Measurements from ENCODE around the gene RIN1.
A peak's percentile ranks its signal among the peaks of the same experiment; 100 is the strongest.

Gene RIN1

GRCh38 chr11:66287889-66288670, 48.2 kb downstream of the RIN1 start:
- H4K5ac ChIP-seq (ENCODE audit: low read length) = no peak overlapping the region
- H3K4ac ChIP-seq (ENCODE audit: low read depth, low read length) = peak overlapping the region; percentile 70
- no CpG with 5 or more reads among the region's 20 CpGs for WGBS (ENCODE audit: extremely low coverage, insufficient coverage, low lambda C conversion rate)
- no peak overlapping the region for H2BK120ac ChIP-seq (ENCODE audit: low read depth, low read length)
- H3K36me3 ChIP-seq (ENCODE audit: control insufficient read depth, insufficient read depth, low read length) = no peaks in the 10 kb centered on the region
- no peak overlapping the region for H3K18ac ChIP-seq (ENCODE audit: low read length)
- H3K79me2 ChIP-seq (ENCODE audit: control insufficient read depth, insufficient read depth, low read length) = peaks cover 6% of the 10 kb centered on the region
- H2BK5ac ChIP-seq (ENCODE audit: low read length) = no peak overlapping the region
- peak overlapping the region; percentile 89 for H3K4me3 ChIP-seq (ENCODE audit: low read length)
- peak overlapping the region; percentile 98 for H3K4me2 ChIP-seq (ENCODE audit: low read length)
- H2AK5ac ChIP-seq (ENCODE audit: low read length) = peak overlapping the region; percentile 82
- H3K56ac ChIP-seq (ENCODE audit: low read length) = peak overlapping the region; percentile 95
- H3K27ac ChIP-seq (ENCODE audit: low read depth, low read length) = no peak overlapping the region
- peaks cover 15% of the 10 kb centered on the region for H3K27me3 ChIP-seq (ENCODE audit: insufficient read depth, low read length, poor library complexity)
- no peak overlapping the region for H3K23ac ChIP-seq (ENCODE audit: low read length)
- H3K4me1 ChIP-seq (ENCODE audit: control insufficient read depth, low read depth, low read length) = peaks cover 2% of the 10 kb centered on the region
- no peak for DNase-seq
- no peak overlapping the region for H2BK15ac ChIP-seq (replicated peaks; ENCODE audit: low read depth)
- peaks cover 8% of the 10 kb centered on the region for H3K79me1 ChIP-seq (ENCODE audit: low read length)
- no peak overlapping the region for H4K8ac ChIP-seq (ENCODE audit: low read depth, low read length)
- peak overlapping the region; percentile 94 for H3K9ac ChIP-seq (ENCODE audit: low read length)

DNA sequence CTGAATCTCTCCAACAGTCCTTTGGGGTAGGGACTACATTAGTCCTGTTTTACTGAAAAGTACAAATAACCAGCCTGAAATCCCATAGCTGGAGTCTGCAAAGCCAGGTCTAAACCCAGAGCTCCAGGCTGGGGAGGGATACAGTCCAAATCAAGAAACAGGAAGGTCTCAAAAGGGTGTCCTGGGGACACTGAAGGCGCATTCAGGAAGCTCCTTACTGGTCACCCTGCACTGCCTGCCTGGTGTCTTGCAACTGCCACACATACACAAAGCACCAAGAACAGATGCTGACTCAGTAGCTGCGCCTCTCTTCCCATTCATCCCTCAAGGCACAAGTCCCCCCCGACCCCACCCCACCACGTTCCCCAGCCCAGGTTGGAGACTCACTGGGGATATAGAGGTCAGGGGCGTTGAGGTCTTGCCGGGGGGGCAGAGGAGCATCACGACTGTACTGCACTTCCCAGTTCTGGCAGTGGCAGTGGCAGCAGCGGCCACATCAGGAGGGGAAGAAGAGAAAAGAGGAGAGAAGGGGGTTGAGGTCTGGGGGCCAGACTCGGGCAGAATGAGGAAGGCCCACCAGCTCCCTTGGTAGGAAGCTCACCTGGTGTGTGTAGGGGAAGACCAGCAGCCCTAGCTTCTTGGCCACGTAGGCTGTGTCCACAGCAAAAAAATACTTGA, 48.9 kb downstream of the RIN1 start:
- DNase-seq = no peak
- H3K9ac ChIP-seq (ENCODE audit: low read length) = no peak overlapping the region
- H3K79me2 ChIP-seq (ENCODE audit: control insufficient read depth, insufficient read depth, low read length) = peaks cover 6% of the 10 kb centered on the region
- no peak overlapping the region for H3K27ac ChIP-seq (ENCODE audit: low read depth, low read length)
- H4K5ac ChIP-seq (ENCODE audit: low read length) = no peak overlapping the region
- WGBS (ENCODE audit: extremely low coverage, insufficient coverage, low lambda C conversion rate) = no CpG with 5 or more reads among the region's 10 CpGs
- H2BK5ac ChIP-seq (ENCODE audit: low read length) = no peak overlapping the region
- H3K4me3 ChIP-seq (ENCODE audit: low read length) = no peak overlapping the region
- no peak overlapping the region for H3K4ac ChIP-seq (ENCODE audit: low read depth, low read length)
- H3K4me2 ChIP-seq (ENCODE audit: low read length) = no peak overlapping the region
- no peak overlapping the region for H4K8ac ChIP-seq (ENCODE audit: low read depth, low read length)
- no peak overlapping the region for H2BK15ac ChIP-seq (replicated peaks; ENCODE audit: low read depth)
- H3K56ac ChIP-seq (ENCODE audit: low read length) = no peak overlapping the region
- H3K79me1 ChIP-seq (ENCODE audit: low read length) = peaks cover 8% of the 10 kb centered on the region
- H2AK5ac ChIP-seq (ENCODE audit: low read length) = no peak overlapping the region
- no peaks in the 10 kb centered on the region for H3K36me3 ChIP-seq (ENCODE audit: control insufficient read depth, insufficient read depth, low read length)
- peaks cover 2% of the 10 kb centered on the region for H3K4me1 ChIP-seq (ENCODE audit: control insufficient read depth, low read depth, low read length)
- H3K27me3 ChIP-seq (ENCODE audit: insufficient read depth, low read length, poor library complexity) = peaks cover 14% of the 10 kb centered on the region
- no peak overlapping the region for H2BK120ac ChIP-seq (ENCODE audit: low read depth, low read length)
- H3K18ac ChIP-seq (ENCODE audit: low read length) = no peak overlapping the region
- H3K23ac ChIP-seq (ENCODE audit: low read length) = no peak overlapping the region

DNA sequence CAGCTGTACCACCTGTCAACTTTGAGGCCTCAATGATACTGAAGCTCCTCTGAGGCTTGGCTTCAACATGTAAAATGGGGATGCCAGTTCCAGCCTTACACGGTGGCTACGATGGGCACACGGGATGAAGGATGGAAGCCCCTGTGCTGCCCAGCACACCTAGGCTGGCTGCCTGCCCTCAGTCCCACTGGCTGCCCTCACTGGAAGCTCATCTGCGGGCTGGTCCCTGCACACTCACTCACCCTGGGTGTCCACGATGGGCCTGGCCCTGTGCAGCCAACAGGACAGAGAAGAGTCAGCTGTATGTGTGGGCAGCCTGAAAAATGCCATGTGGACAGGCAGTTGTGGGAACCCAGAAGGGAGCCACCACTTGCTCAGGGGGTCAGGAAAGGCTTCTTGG, 49.5 kb downstream of the RIN1 start:
- Histone ChIP-seq H3K23ac (ENCODE audit: low read length) (no peak overlapping the region), H2BK5ac (ENCODE audit: low read length) (no peak overlapping the region), H3K4me3 (ENCODE audit: low read length) (no peak overlapping the region), H3K9ac (ENCODE audit: low read length) (no peak overlapping the region), H3K36me3 (ENCODE audit: control insufficient read depth, insufficient read depth, low read length) (no peaks in the 10 kb centered on the region), H2BK120ac (ENCODE audit: low read depth, low read length) (no peak overlapping the region), H3K4me1 (ENCODE audit: control insufficient read depth, low read depth, low read length) (peaks cover 2% of the 10 kb centered on the region), H3K79me1 (ENCODE audit: low read length) (peaks cover 8% of the 10 kb centered on the region), H3K27me3 (ENCODE audit: insufficient read depth, low read length, poor library complexity) (peaks cover 7% of the 10 kb centered on the region), H3K4me2 (ENCODE audit: low read length) (no peak overlapping the region), H4K8ac (ENCODE audit: low read depth, low read length) (no peak overlapping the region), H3K56ac (ENCODE audit: low read length) (no peak overlapping the region), H2BK15ac (replicated peaks; ENCODE audit: low read depth) (no peak overlapping the region), H3K18ac (ENCODE audit: low read length) (no peak overlapping the region), H3K79me2 (ENCODE audit: control insufficient read depth, insufficient read depth, low read length) (peaks cover 6% of the 10 kb centered on the region), H3K4ac (ENCODE audit: low read depth, low read length) (no peak overlapping the region), H3K27ac (ENCODE audit: low read depth, low read length) (no peak overlapping the region), H4K5ac (ENCODE audit: low read length) (no peak overlapping the region), H2AK5ac (ENCODE audit: low read length) (no peak overlapping the region)
- no CpG with 5 or more reads among the region's 5 CpGs for whole genome bisulfite sequencing (ENCODE audit: extremely low coverage, insufficient coverage, low lambda C conversion rate)
- DNase-seq = no peak

DNA sequence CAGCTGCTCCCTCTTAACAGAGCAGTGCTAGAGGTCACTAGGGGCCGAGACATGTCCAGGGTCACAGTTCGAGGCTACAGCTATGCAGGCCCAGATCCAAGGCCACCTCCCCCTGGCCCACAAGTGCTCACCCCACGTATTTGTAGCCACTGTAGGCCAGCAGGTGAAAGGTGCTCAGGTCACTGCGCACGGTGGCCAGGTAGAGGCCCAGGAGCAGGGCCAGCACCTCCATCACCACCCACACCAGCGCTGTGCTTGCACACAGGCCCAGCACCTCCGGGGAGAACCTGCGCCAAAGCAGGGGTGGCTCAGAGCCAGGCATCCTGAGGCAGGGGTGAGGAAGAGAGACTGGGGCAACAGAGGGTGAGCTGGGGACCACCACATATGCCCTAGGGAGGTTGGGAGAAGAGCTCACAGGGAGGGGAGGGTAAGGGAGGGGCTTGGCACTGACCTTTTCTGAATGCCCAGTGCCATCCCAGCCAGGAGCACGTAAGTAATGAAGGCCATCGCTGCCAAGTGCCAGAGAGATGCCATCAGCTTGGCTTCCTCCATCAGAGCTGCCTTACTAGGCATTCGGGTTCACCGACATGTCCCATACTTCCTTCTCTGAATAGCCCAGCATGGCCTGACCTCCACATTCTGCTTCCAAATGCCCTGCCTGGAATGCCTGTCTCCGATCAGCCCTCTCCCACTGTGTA, 50.8 kb downstream of the RIN1 start:
- peaks cover 6% of the 10 kb centered on the region for H3K79me2 ChIP-seq (ENCODE audit: control insufficient read depth, insufficient read depth, low read length)
- no peak overlapping the region for H3K4me2 ChIP-seq (ENCODE audit: low read length)
- H3K4me1 ChIP-seq (ENCODE audit: control insufficient read depth, low read depth, low read length) = peaks cover 2% of the 10 kb centered on the region
- H3K9ac ChIP-seq (ENCODE audit: low read length) = no peak overlapping the region
- H3K4me3 ChIP-seq (ENCODE audit: low read length) = no peak overlapping the region
- no peak overlapping the region for H3K27ac ChIP-seq (ENCODE audit: low read depth, low read length)
- no peak overlapping the region for H3K18ac ChIP-seq (ENCODE audit: low read length)
- no peaks in the 10 kb centered on the region for H3K27me3 ChIP-seq (ENCODE audit: insufficient read depth, low read length, poor library complexity)
- no peak overlapping the region for H2BK120ac ChIP-seq (ENCODE audit: low read depth, low read length)
- H3K56ac ChIP-seq (ENCODE audit: low read length) = no peak overlapping the region
- no peak overlapping the region for H2BK5ac ChIP-seq (ENCODE audit: low read length)
- H3K79me1 ChIP-seq (ENCODE audit: low read length) = peaks cover 8% of the 10 kb centered on the region
- no peak overlapping the region for H4K8ac ChIP-seq (ENCODE audit: low read depth, low read length)
- H3K23ac ChIP-seq (ENCODE audit: low read length) = no peak overlapping the region
- H2BK15ac ChIP-seq (replicated peaks; ENCODE audit: low read depth) = no peak overlapping the region
- no peak for DNase-seq
- no peak overlapping the region for H4K5ac ChIP-seq (ENCODE audit: low read length)
- WGBS (ENCODE audit: extremely low coverage, insufficient coverage, low lambda C conversion rate) = no CpG with 5 or more reads among the region's 13 CpGs
- no peak overlapping the region for H3K4ac ChIP-seq (ENCODE audit: low read depth, low read length)
- no peak overlapping the region for H2AK5ac ChIP-seq (ENCODE audit: low read length)
- no peaks in the 10 kb centered on the region for H3K36me3 ChIP-seq (ENCODE audit: control insufficient read depth, insufficient read depth, low read length)

DNA sequence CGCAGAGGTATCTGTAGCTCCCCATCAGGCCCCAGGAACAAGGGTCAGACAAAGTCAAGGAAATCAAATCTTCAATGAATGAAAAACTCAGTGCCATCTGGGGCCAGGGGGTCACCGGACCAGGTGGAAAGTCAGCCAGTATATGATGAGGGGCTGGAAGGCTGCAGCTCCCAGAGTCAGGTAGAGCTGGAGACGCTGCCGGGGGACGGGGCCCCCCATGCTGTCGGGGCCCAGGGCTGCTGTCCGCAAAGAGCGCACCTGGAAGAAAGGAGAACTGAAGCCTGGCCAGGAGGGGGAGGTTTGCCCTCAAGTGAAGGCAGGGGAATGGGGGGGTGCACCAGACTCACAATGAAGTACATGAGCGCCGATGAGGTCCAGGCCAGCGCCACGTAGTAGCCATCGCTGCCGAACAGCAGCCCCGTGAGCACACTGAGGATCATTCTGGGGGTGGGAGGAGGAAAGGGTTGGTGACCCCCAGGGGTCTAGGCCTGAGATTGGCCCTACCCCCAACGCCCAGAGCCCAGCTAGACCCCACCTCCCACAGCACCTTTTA, 51.6 kb downstream of the RIN1 start:
- no peak overlapping the region for H2BK120ac ChIP-seq (ENCODE audit: low read depth, low read length)
- H3K79me1 ChIP-seq (ENCODE audit: low read length) = peaks cover 8% of the 10 kb centered on the region
- no peaks in the 10 kb centered on the region for H3K36me3 ChIP-seq (ENCODE audit: control insufficient read depth, insufficient read depth, low read length)
- H4K8ac ChIP-seq (ENCODE audit: low read depth, low read length) = no peak overlapping the region
- DNase-seq = no peak
- no peak overlapping the region for H2BK15ac ChIP-seq (replicated peaks; ENCODE audit: low read depth)
- H2BK5ac ChIP-seq (ENCODE audit: low read length) = no peak overlapping the region
- no peak overlapping the region for H3K18ac ChIP-seq (ENCODE audit: low read length)
- peaks cover 6% of the 10 kb centered on the region for H3K79me2 ChIP-seq (ENCODE audit: control insufficient read depth, insufficient read depth, low read length)
- WGBS (ENCODE audit: extremely low coverage, insufficient coverage, low lambda C conversion rate) = no CpG with 5 or more reads among the region's 16 CpGs
- no peak overlapping the region for H3K9ac ChIP-seq (ENCODE audit: low read length)
- H3K56ac ChIP-seq (ENCODE audit: low read length) = no peak overlapping the region
- peaks cover 2% of the 10 kb centered on the region for H3K4me1 ChIP-seq (ENCODE audit: control insufficient read depth, low read depth, low read length)
- H3K4ac ChIP-seq (ENCODE audit: low read depth, low read length) = no peak overlapping the region
- no peaks in the 10 kb centered on the region for H3K27me3 ChIP-seq (ENCODE audit: insufficient read depth, low read length, poor library complexity)
- H3K4me3 ChIP-seq (ENCODE audit: low read length) = no peak overlapping the region
- H2AK5ac ChIP-seq (ENCODE audit: low read length) = no peak overlapping the region
- no peak overlapping the region for H3K23ac ChIP-seq (ENCODE audit: low read length)
- no peak overlapping the region for H3K4me2 ChIP-seq (ENCODE audit: low read length)
- H4K5ac ChIP-seq (ENCODE audit: low read length) = no peak overlapping the region
- H3K27ac ChIP-seq (ENCODE audit: low read depth, low read length) = no peak overlapping the region
